HG02840 (cell line): ENCODE results near the gene ZNF337.
"Not testable (repeated sequence)": the region's sequence is repeated elsewhere in the genome, so short reads cannot be mapped to it uniquely, and the experiment has no call there.

ENCODE experiments used
- ATAC-seq: cut with Tn5 transposase; IDR thresholded peaks from one replicate; pipeline ENCODE4 v1.9.1; 2021; ENCODE audit warnings: mild to moderate bottlenecking, moderate library complexity, moderate number of reproducible peaks; ENCODE audit not compliant: unreplicated experiment, low FRiP score

ZNF337 gene

GRCh38 chr20:25696371-25697131 lies at the start of gene ZNF337:
Gene ZNF337, minus strand, starts transcription at chr20:25696853. Its CDS starts 10,436 bp downstream, at chr20:25686417.
- ATAC-seq, result peak; percentile 98

- no peak for ATAC-seq
These were observed 49.1 kb upstream of the ZNF337 start for GRCh38 chr20:25745738-25746137.

GRCh38 chr20:25745100-25745499 lies 48.4 kb upstream of the ZNF337 start:
- ATAC-seq, result no peak

- no peak for ATAC-seq
These were observed 47.6 kb upstream of the ZNF337 start for GRCh38 chr20:25744261-25744660.

- no peak for ATAC-seq
These were observed 44.4 kb upstream of the ZNF337 start for GRCh38 chr20:25741088-25741487.

GRCh38 chr20:25739615-25740320 lies 43.1 kb upstream of the ZNF337 start:
- ATAC-seq, result no peak

- ATAC-seq, result no peak
These were observed 41.5 kb upstream of the ZNF337 start for GRCh38 chr20:25738198-25738597.

GRCh38 chr20:25733903-25734302 lies 37.2 kb upstream of the ZNF337 start:
- ATAC-seq, result no peak

- ATAC-seq, result no peak
These were observed 34.2 kb upstream of the ZNF337 start for GRCh38 chr20:25730862-25731261.

GRCh38 chr20:25726357-25726756 lies 29.7 kb upstream of the ZNF337 start:
- ATAC-seq, result no peak

GRCh38 chr20:25725639-25726038 lies 29.0 kb upstream of the ZNF337 start:
- ATAC-seq, result no peak

GRCh38 chr20:25723975-25724374 lies 27.3 kb upstream of the ZNF337 start:
- ATAC-seq, result no peak

GRCh38 chr20:25720285-25720684 lies 23.6 kb upstream of the ZNF337 start:
- no peak for ATAC-seq

- ATAC-seq, result not testable (repeated sequence)
These were observed 22.5 kb upstream of the ZNF337 start for GRCh38 chr20:25718896-25719809.

- ATAC-seq, result no peak
These were observed 11.0 kb upstream of the ZNF337 start for GRCh38 chr20:25707695-25708094.

GRCh38 chr20:25706793-25707192 lies 10.1 kb upstream of the ZNF337 start:
- ATAC-seq, result no peak

- ATAC-seq, result no peak
These were observed 9.2 kb upstream of the ZNF337 start for GRCh38 chr20:25705830-25706351.

- ATAC-seq, result not testable (repeated sequence)
These were observed 7.7 kb upstream of the ZNF337 start for GRCh38 chr20:25704303-25704702.

- not testable (repeated sequence) for ATAC-seq
These were observed 4.2 kb upstream of the ZNF337 start for GRCh38 chr20:25700835-25701234.

GRCh38 chr20:25699914-25700313 lies 3.3 kb upstream of the ZNF337 start:
- no peak for ATAC-seq

- ATAC-seq, result no peak
These were observed 436 bp upstream of the ZNF337 start for GRCh38 chr20:25697132-25697446.
